Measurements from ENCODE around the gene NEURL4. TPM values are rescaled to one million over a fixed set of nuclear protein-coding genes. Genes with fewer than 3 reads are reported as not detected.
"Not testable (repeated sequence)": the region's sequence is repeated elsewhere in the genome, so short reads cannot be mapped to it uniquely, and the experiment has no call there.

Gene NEURL4
- total RNA-seq, 2 experiments from 2014 or later: 59.2 to 59.4 TPM

GRCh38 chr17:7351665-7352502 is 22.7 kb upstream of the NEURL4 start, which contains the start of gene KCTD11:
Gene KCTD11 (plus strand): TSS chr17:7352162.
- ChIA-PET CTCF (interaction anchor here (1.0 to 3.8 kb wide), 5 partner anchors 15 to 232 kb away, joined by 3 to 21 read pairs (median 4); partner anchors contain the start of genes ACAP1 and MPDU1), POLR2A (interaction anchor here (1.0 to 2.0 kb wide), 2 partner anchors 15 to 43 kb away, joined by 6 to 13 read pairs; partner anchors contain the start of gene ACAP1)

GRCh38 chr17:7348478-7349242 is 19.5 kb upstream of the NEURL4 start:
- POLR2A ChIA-PET: interaction anchor here (0.6 to 2.0 kb wide), 5 partner anchors 12 to 135 kb away, joined by 3 to 13 read pairs (median 6); partner anchors contain the start of genes ACAP1 and PHF23
- CTCF ChIA-PET: interaction anchor here (1.2 to 3.8 kb wide), 6 partner anchors 10 to 131 kb away, joined by 3 to 21 read pairs (median 4); partner anchors contain the start of genes ACAP1, GPS2 and NEURL4

- CTCF ChIA-PET: interaction anchor here (1.2 to 3.8 kb wide), 4 partner anchors 9 to 52 kb away, joined by 3 to 21 read pairs (median 4); partner anchors contain the start of genes ACAP1 and GPS2
- POLR2A ChIA-PET: interaction anchor here (0.6 to 1.8 kb wide), 4 partner anchors 11 to 136 kb away, joined by 3 to 13 read pairs (median 4); partner anchors contain the start of genes ACAP1 and PHF23
Observed at GRCh38 chr17:7347630-7348477, 18.7 kb upstream of the NEURL4 start.

- CTCF ChIA-PET: no interaction called here
- POLR2A ChIA-PET: no interaction called here
Observed at GRCh38 chr17:7346761-7347614, 17.9 kb upstream of the NEURL4 start.

- POLR2A ChIA-PET: no interaction called here
- CTCF ChIA-PET: interaction anchor here (1.2 to 2.9 kb wide), 4 partner anchors 13 to 61 kb away, joined by 3 to 11 read pairs (median 10); partner anchors contain the start of genes NEURL4 and TMEM256
Observed at GRCh38 chr17:7343250-7343649, 14.1 kb upstream of the NEURL4 start.

GRCh38 chr17:7341842-7342241 is 12.7 kb upstream of the NEURL4 start:
- CTCF ChIA-PET: interaction anchor here (1.1 to 1.6 kb wide), 3 partner anchors 12 to 14 kb away, joined by 3 to 10 read pairs (median 3); no protein-coding TSS in a partner anchor
- POLR2A ChIA-PET: interaction anchor here (0.5 to 1.3 kb wide), 2 partner anchors 12 to 181 kb away, joined by 3 read pairs; no protein-coding TSS in a partner anchor

GRCh38 chr17:7340179-7340578 is 11.0 kb upstream of the NEURL4 start:
- POLR2A ChIA-PET: no interaction called here
- CTCF ChIA-PET: no interaction called here

- CTCF ChIA-PET: interaction anchor here (0.8 to 3.6 kb wide), 7 partner anchors 7 to 56 kb away, joined by 3 to 21 read pairs (median 5); partner anchors contain the start of genes NEURL4 and SLC2A4
- POLR2A ChIA-PET: interaction anchor here (2.0 to 2.3 kb wide), 2 partner anchors 11 to 13 kb away, joined by 13 read pairs; no protein-coding TSS in a partner anchor
Observed at GRCh38 chr17:7337600-7337999, 8.5 kb upstream of the NEURL4 start.

GRCh38 chr17:7336240-7337175 is 7.4 kb upstream of the NEURL4 start, which contains the start of gene ACAP1:
Gene ACAP1 (plus strand): TSS chr17:7336529. CDS start chr17:7336735, 206 bp downstream.
- ChIA-PET POLR2A (interaction anchor here (0.6 to 2.3 kb wide), 9 partner anchors 8 to 118 kb away, joined by 3 to 13 read pairs (median 3); partner anchors contain the start of genes ACADVL and DLG4), CTCF (interaction anchor here (0.8 to 3.6 kb wide), 15 partner anchors 8 to 802 kb away, joined by 3 to 21 read pairs (median 4); partner anchors contain the start of genes GPS2, SLC2A4 and TMEM102)

GRCh38 chr17:7335765-7336164 is 6.6 kb upstream of the NEURL4 start:
- CTCF ChIA-PET: interaction anchor here (0.8 to 3.6 kb wide), 13 partner anchors 9 to 803 kb away, joined by 3 to 21 read pairs (median 4); partner anchors contain the start of genes GPS2 and TMEM102
- POLR2A ChIA-PET: interaction anchor here (1.0 to 2.3 kb wide), 4 partner anchors 9 to 117 kb away, joined by 3 to 13 read pairs (median 12); partner anchors contain the start of genes ACADVL and DLG4

- CTCF ChIA-PET: interaction anchor here (1.0 to 3.6 kb wide), 8 partner anchors 10 to 100 kb away, joined by 3 to 21 read pairs (median 6); partner anchors contain the start of genes GPS2 and TMEM102
- POLR2A ChIA-PET: interaction anchor here (2.1 kb wide), 1 partner anchor 10 kb away, joined by 11 read pairs; no protein-coding TSS in a partner anchor
Observed at GRCh38 chr17:7334938-7335538, 5.9 kb upstream of the NEURL4 start.

- CTCF ChIA-PET: interaction anchor here (1.6 kb wide), 1 partner anchor 36 kb away, joined by 3 read pairs; no protein-coding TSS in a partner anchor
- POLR2A ChIA-PET: not testable (repeated sequence)
Observed at GRCh38 chr17:7332600-7333069, 3.5 kb upstream of the NEURL4 start.

GRCh38 chr17:7332111-7332510 is 3.0 kb upstream of the NEURL4 start:
- POLR2A ChIA-PET: no interaction called here
- CTCF ChIA-PET: interaction anchor here (1.6 kb wide), 1 partner anchor 36 kb away, joined by 3 read pairs; no protein-coding TSS in a partner anchor

GRCh38 chr17:7330638-7331015 is 1.5 kb upstream of the NEURL4 start:
- CTCF ChIA-PET: interaction anchor here (1.6 to 2.7 kb wide), 2 partner anchors 14 to 25 kb away, joined by 4 to 11 read pairs; no protein-coding TSS in a partner anchor
- POLR2A ChIA-PET: interaction anchor here (1.9 kb wide), 1 partner anchor 110 kb away, joined by 5 read pairs; no protein-coding TSS in a partner anchor

Data from activated CD8-positive, alpha-beta memory T cell treated with anti-CD3 and anti-CD28 coated beads for 36 hours (primary cell).